ENCODE data around the gene TBC1D25. TPM values are rescaled to one million over a fixed set of nuclear protein-coding genes. Genes with fewer than 3 reads are reported as not detected.

The TBC1D25 gene
- total and polyA plus RNA-seq, 7 donors, result 5.8 to 14.6 (median 10.4) TPM

GRCh38 chrX:48575642-48576041 lies 36.1 kb downstream of the TBC1D25 start:
- Histone ChIP-seq H3K36me3 (peaks cover 5 to 41% (median 21%) of the 10 kb centered on the region in 4 donors), H3K4me3 (peak overlapping the region in 3 of 4 donors; percentile 72 to 76 (median 74)), H3K4me1 (peaks cover 0 to 15% (median 14%) of the 10 kb centered on the region in 4 donors), H3K27ac (peak overlapping the region; percentile 95 to 99 (median 96)), H3K9me3 (no peaks in the 10 kb centered on the region), H3K27me3 (no peaks in the 10 kb centered on the region)
- 74 to 85% methylated on average over 13 of the region's 13 CpGs for WGBS, 2 donors
- no peak for TF ChIP-seq POLR2AphosphoS5 (IDR thresholded peaks at IDR 0.05)
- DNase-seq, result no peak
- intact Hi-C loops (cut with DNase I), result loop anchor here (2.0 kb wide), 1 partner anchor 23 kb away; no protein-coding TSS in a partner anchor

DNA sequence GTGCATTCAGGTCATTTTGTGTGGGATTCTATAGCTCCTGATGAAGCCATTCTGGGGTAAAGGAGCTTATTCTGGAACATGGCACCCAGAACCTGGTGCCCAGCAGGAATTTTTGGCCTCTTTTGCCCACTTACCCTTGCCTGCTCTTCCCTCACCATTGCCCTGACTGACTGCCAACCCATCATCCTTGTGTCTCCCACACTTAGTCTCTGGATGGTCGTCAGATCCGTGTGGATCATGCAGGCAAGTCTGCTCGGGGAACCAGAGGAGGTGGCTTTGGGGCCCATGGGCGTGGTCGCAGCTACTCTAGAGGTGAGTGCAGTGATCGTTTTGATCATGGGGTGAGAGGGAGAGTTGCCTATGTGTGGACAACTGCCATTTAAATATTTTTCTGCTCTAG lies 36.6 kb downstream of the TBC1D25 start:
- Histone ChIP-seq H3K27ac (peak overlapping the region; percentile 95 to 99 (median 96)), H3K4me1 (peaks cover 0 to 15% (median 14%) of the 10 kb centered on the region in 4 donors), H3K9me3 (no peaks in the 10 kb centered on the region), H3K27me3 (no peaks in the 10 kb centered on the region), H3K4me3 (peak overlapping the region in 2 of 4 donors; percentile 72 to 76), H3K36me3 (peaks cover 5 to 41% (median 21%) of the 10 kb centered on the region in 4 donors)
- no peak for TF ChIP-seq CTCF (IDR thresholded peaks at IDR 0.05)
- TF ChIP-seq EP300 (IDR thresholded peaks at IDR 0.05), result no peak
- no peak for TF ChIP-seq POLR2AphosphoS5 (IDR thresholded peaks at IDR 0.05)
- no peak for TF ChIP-seq POLR2A (IDR thresholded peaks at IDR 0.05)
- intact Hi-C loops (cut with DNase I), result no loop called here
- DNase-seq, result no peak
- 49 to 70% methylated on average over 6 of the region's 6 CpGs for WGBS, 2 donors

- Histone ChIP-seq H3K36me3 (peaks cover 5 to 41% (median 21%) of the 10 kb centered on the region in 4 donors), H3K4me3 (no peak overlapping the region), H3K27ac (no peak overlapping the region), H3K4me1 (peaks cover 0 to 15% (median 14%) of the 10 kb centered on the region in 4 donors), H3K27me3 (no peaks in the 10 kb centered on the region), H3K9me3 (no peaks in the 10 kb centered on the region)
- intact Hi-C loops (cut with DNase I), result no loop called here
- no peak for DNase-seq
- TF ChIP-seq CTCF (IDR thresholded peaks at IDR 0.05), result no peak
- TF ChIP-seq POLR2AphosphoS5 (IDR thresholded peaks at IDR 0.05), result no peak
- TF ChIP-seq EP300 (IDR thresholded peaks at IDR 0.05), result no peak
- TF ChIP-seq POLR2A (IDR thresholded peaks at IDR 0.05), result no peak
- 69 to 91% methylated on average over 2 of the region's 2 CpGs for WGBS, 2 donors
Observed at GRCh38 chrX:48578661-48579128, 39.2 kb downstream of the TBC1D25 start.

DNA sequence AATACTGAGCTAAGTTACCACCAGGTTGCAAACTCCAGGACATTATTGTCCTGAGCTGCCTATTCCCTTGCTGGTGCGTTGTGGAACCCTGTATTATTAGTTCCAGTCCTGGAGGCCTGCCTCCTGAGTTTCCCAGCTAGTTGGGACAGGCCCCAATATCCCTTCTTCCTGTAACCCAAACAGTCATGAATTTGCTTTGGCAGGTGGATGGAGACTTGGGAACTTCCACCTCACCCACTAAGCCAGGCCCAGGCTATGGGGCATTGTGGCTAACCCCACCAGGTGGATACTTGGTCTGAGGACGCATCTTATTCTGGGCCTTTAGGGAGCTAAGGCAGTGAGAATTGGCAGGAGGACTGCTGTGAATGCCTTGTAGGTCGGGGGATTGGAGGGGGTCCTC lies 39.7 kb downstream of the TBC1D25 start:
- Histone ChIP-seq H3K4me1 (peaks cover 0 to 15% (median 14%) of the 10 kb centered on the region in 4 donors), H3K4me3 (no peak overlapping the region), H3K27ac (no peak overlapping the region), H3K27me3 (no peaks in the 10 kb centered on the region), H3K36me3 (peaks cover 5 to 41% (median 21%) of the 10 kb centered on the region in 4 donors), H3K9me3 (no peaks in the 10 kb centered on the region)
- no peak for DNase-seq
- WGBS, 2 donors, result 91 to 92% methylated on average over 3 of the region's 3 CpGs
- intact Hi-C loops (cut with DNase I), result no loop called here
- TF ChIP-seq CTCF (IDR thresholded peaks at IDR 0.05) (no peak), POLR2AphosphoS5 (IDR thresholded peaks at IDR 0.05) (no peak), POLR2A (IDR thresholded peaks at IDR 0.05) (no peak), EP300 (IDR thresholded peaks at IDR 0.05) (no peak)

- intact Hi-C loops (cut with DNase I), result no loop called here
- no peak overlapping the region for H3K4me3 ChIP-seq
- peaks cover 5 to 36% (median 18%) of the 10 kb centered on the region in 4 donors for H3K36me3 ChIP-seq
- no peaks in the 10 kb centered on the region for H3K9me3 ChIP-seq
- WGBS, 2 donors, result 82 to 100% methylated on average over 1 of the region's 1 CpG
- H3K4me1 ChIP-seq, result peaks cover 0 to 10% (median 8%) of the 10 kb centered on the region in 4 donors
- TF ChIP-seq POLR2A (IDR thresholded peaks at IDR 0.05), result no peak
- no peak for TF ChIP-seq POLR2AphosphoS5 (IDR thresholded peaks at IDR 0.05)
- no peak for TF ChIP-seq CTCF (IDR thresholded peaks at IDR 0.05)
- no peak for TF ChIP-seq EP300 (IDR thresholded peaks at IDR 0.05)
- H3K27me3 ChIP-seq, result no peaks in the 10 kb centered on the region
- DNase-seq, result no peak
- H3K27ac ChIP-seq, result no peak overlapping the region
Observed at GRCh38 chrX:48580662-48581061, 41.1 kb downstream of the TBC1D25 start.
